ENCODE results near the gene SAFB2. TPM values are rescaled to one million over a fixed set of nuclear protein-coding genes. Genes with fewer than 3 reads are reported as not detected.

SAFB2 gene
- total and polyA plus RNA-seq, 9 of the 15 experiments (the other 6 are each of a cell fraction or from before 2014, with no cell fraction given) = 4.5 to 103 (median 47.3) TPM

DNA sequence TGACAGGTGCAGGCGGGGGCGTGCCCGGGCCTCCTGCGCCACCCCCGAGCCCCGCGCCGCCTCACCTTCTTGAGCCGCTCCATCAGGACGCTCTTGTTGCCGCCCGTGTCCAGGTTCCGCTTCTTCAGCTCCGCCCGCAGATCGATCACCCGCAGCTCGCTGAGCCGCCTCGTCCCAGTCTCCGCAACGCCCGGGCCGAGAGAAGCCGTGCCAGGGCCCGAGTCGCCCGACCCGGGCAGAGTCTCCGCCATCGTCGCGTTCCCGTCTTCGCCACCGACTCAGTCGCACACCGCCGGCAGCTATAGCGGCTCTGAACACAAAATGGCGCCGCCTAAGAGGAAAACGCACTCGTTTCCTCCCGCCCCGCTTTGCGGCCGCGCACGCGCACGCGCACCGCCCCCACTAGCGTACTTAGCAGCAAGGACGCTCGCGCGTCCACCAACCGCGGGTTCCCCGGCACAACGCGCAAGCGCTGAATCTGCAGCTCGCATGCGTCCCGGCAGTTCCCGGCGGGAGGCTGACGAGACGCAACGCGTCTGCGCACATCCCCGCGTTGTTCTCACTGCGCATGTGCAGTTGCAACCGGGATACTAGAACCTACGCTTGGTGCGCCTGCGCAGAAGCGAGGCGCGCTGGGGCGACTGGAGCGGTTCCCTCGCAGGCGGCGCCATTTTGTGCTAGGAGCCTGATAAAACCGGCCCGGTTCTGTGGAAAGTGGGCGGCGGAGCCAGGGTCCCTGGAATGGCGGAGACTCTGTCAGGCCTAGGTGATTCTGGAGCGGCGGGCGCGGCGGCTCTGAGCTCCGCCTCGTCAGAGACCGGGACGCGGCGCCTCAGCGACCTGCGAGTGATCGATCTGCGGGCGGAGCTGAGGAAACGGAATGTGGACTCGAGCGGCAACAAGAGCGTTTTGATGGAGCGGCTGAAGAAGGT is at the start of gene SAFB2, which contains the start of gene SAFB (continued):
- TF ChIP-seq, protein P1, sequence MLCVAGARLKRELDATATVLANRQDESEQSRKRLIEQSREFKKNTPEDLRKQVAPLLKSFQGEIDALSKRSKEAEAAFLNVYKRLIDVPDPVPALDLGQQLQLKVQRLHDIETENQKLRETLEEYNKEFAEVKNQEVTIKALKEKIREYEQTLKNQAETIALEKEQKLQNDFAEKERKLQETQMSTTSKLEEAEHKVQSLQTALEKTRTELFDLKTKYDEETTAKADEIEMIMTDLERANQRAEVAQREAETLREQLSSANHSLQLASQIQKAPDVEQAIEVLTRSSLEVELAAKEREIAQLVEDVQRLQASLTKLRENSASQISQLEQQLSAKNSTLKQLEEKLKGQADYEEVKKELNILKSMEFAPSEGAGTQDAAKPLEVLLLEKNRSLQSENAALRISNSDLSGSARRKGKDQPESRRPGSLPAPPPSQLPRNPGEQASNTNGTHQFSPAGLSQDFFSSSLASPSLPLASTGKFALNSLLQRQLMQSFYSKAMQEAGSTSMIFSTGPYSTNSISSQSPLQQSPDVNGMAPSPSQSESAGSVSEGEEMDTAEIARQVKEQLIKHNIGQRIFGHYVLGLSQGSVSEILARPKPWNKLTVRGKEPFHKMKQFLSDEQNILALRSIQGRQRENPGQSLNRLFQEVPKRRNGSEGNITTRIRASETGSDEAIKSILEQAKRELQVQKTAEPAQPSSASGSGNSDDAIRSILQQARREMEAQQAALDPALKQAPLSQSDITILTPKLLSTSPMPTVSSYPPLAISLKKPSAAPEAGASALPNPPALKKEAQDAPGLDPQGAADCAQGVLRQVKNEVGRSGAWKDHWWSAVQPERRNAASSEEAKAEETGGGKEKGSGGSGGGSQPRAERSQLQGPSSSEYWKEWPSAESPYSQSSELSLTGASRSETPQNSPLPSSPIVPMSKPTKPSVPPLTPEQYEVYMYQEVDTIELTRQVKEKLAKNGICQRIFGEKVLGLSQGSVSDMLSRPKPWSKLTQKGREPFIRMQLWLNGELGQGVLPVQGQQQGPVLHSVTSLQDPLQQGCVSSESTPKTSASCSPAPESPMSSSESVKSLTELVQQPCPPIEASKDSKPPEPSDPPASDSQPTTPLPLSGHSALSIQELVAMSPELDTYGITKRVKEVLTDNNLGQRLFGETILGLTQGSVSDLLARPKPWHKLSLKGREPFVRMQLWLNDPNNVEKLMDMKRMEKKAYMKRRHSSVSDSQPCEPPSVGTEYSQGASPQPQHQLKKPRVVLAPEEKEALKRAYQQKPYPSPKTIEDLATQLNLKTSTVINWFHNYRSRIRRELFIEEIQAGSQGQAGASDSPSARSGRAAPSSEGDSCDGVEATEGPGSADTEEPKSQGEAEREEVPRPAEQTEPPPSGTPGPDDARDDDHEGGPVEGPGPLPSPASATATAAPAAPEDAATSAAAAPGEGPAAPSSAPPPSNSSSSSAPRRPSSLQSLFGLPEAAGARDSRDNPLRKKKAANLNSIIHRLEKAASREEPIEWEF (CRISPR knock-in tag; IDR thresholded peaks at IDR 0.05) = no peak
- TF ChIP-seq BACH1 (tag; IDR thresholded peaks at IDR 0.05) = no peak
- no peak for TF ChIP-seq ZNF780A (CRISPR knock-in tag; IDR thresholded peaks at IDR 0.05)
- TF ChIP-seq, protein P2, sequence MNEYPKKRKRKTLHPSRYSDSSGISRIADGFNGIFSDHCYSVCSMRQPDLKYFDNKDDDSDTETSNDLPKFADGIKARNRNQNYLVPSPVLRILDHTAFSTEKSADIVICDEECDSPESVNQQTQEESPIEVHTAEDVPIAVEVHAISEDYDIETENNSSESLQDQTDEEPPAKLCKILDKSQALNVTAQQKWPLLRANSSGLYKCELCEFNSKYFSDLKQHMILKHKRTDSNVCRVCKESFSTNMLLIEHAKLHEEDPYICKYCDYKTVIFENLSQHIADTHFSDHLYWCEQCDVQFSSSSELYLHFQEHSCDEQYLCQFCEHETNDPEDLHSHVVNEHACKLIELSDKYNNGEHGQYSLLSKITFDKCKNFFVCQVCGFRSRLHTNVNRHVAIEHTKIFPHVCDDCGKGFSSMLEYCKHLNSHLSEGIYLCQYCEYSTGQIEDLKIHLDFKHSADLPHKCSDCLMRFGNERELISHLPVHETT (CRISPR knock-in tag; conservative IDR thresholded peaks at IDR 0.05 in 1 of 2, IDR thresholded peaks at IDR 0.05 in 1 of 2) = peak in 1 of 2 experiments; percentile 78; a peak in 1 of 4 replicates
- TF ChIP-seq, protein P3, sequence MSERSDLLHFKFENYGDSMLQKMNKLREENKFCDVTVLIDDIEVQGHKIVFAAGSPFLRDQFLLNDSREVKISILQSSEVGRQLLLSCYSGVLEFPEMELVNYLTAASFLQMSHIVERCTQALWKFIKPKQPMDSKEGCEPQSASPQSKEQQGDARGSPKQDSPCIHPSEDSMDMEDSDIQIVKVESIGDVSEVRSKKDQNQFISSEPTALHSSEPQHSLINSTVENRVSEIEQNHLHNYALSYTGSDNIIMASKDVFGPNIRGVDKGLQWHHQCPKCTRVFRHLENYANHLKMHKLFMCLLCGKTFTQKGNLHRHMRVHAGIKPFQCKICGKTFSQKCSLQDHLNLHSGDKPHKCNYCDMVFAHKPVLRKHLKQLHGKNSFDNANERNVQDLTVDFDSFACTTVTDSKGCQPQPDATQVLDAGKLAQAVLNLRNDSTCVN (CRISPR knock-in tag; IDR thresholded peaks at IDR 0.05) = no peak
- TF ChIP-seq, protein P4, sequence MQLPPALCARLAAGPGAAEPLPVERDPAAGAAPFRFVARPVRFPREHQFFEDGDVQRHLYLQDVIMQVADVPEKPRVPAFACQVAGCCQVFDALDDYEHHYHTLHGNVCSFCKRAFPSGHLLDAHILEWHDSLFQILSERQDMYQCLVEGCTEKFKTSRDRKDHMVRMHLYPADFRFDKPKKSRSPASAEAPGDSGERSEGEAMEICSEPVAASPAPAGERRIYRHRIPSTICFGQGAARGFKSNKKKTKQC (CRISPR knock-in tag; IDR thresholded peaks at IDR 0.05) = peak; percentile 28
- no peak for TF ChIP-seq KLF16 (IDR thresholded peaks at IDR 0.05)
- TF ChIP-seq, protein P5, sequence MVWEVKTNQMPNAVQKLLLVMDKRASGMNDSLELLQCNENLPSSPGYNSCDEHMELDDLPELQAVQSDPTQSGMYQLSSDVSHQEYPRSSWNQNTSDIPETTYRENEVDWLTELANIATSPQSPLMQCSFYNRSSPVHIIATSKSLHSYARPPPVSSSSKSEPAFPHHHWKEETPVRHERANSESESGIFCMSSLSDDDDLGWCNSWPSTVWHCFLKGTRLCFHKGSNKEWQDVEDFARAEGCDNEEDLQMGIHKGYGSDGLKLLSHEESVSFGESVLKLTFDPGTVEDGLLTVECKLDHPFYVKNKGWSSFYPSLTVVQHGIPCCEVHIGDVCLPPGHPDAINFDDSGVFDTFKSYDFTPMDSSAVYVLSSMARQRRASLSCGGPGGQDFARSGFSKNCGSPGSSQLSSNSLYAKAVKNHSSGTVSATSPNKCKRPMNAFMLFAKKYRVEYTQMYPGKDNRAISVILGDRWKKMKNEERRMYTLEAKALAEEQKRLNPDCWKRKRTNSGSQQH (CRISPR knock-in tag; IDR thresholded peaks at IDR 0.05) = peak; percentile 70; the same call in 1 of the 2 replicates
- TF ChIP-seq PCBP1 (IDR thresholded peaks at IDR 0.05; ENCODE audit: low read depth, low read length, poor library complexity, severe bottlenecking) = peak; percentile 37
- TF ChIP-seq BRD4 (IDR thresholded peaks at IDR 0.05) = peak; percentile 34; the same call in 1 of the 2 replicates
- peak; percentile 82 for TF ChIP-seq ZFX (CRISPR knock-in tag; IDR thresholded peaks at IDR 0.05)
- 0 out of 2 replicates have a peak, but pooled peaks have one; percentile 17 for TF ChIP-seq RBM34 (IDR thresholded peaks at IDR 0.05; ENCODE audit: borderline replicate concordance, insufficient read depth, low read length)
- no peak for TF ChIP-seq ZNF77 (CRISPR knock-in tag; IDR thresholded peaks at IDR 0.05)
- TF ChIP-seq, protein P6, sequence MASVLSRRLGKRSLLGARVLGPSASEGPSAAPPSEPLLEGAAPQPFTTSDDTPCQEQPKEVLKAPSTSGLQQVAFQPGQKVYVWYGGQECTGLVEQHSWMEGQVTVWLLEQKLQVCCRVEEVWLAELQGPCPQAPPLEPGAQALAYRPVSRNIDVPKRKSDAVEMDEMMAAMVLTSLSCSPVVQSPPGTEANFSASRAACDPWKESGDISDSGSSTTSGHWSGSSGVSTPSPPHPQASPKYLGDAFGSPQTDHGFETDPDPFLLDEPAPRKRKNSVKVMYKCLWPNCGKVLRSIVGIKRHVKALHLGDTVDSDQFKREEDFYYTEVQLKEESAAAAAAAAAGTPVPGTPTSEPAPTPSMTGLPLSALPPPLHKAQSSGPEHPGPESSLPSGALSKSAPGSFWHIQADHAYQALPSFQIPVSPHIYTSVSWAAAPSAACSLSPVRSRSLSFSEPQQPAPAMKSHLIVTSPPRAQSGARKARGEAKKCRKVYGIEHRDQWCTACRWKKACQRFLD (CRISPR knock-in tag; IDR thresholded peaks at IDR 0.05) = no peak

All from K562 (cell line).